ENCODE measurements around the gene LCE1C. TPM values are rescaled to one million over a fixed set of nuclear protein-coding genes. Genes with fewer than 3 reads are reported as not detected.

LCE1C gene
- total and polyA plus RNA-seq, 12 donors, result not detected

DNA sequence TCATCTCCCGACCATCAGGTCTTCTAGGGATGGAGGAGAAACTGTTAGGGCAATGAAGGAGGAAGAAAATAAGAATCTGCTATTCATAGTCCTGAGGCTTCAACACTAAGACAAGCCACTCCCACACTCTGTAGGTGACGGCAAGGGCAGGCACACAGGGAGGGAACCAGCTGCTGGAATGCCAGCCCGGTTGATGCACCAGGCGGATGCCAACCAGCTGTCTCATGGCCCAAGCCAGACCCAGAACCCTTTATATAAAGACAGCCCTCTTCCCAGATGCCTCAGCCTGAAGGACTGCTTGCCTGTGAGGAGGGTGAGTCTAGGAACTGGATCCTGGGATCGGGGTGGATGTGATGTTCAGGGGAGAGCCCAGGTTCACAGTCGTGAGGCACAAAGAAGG, 48.7 kb downstream of the LCE1C start, which contains the start of gene KPRP:
Gene KPRP, plus strand, starts transcription at position 279 of the 400 bp plus-strand sequence. CDS start 1,564 bp downstream, outside the sequence.
- DNase-seq (no peak), ATAC-seq (no peak)
- H3K4me1 ChIP-seq, result no peaks in the 10 kb centered on the region
- H3K9me3 ChIP-seq, result no peaks in the 10 kb centered on the region
- H3K4me3 ChIP-seq, result no peak within 1 kb of the TSS
- intact Hi-C loops (cut with DNase I), result no loop called here
- TF ChIP-seq, protein P1, sequence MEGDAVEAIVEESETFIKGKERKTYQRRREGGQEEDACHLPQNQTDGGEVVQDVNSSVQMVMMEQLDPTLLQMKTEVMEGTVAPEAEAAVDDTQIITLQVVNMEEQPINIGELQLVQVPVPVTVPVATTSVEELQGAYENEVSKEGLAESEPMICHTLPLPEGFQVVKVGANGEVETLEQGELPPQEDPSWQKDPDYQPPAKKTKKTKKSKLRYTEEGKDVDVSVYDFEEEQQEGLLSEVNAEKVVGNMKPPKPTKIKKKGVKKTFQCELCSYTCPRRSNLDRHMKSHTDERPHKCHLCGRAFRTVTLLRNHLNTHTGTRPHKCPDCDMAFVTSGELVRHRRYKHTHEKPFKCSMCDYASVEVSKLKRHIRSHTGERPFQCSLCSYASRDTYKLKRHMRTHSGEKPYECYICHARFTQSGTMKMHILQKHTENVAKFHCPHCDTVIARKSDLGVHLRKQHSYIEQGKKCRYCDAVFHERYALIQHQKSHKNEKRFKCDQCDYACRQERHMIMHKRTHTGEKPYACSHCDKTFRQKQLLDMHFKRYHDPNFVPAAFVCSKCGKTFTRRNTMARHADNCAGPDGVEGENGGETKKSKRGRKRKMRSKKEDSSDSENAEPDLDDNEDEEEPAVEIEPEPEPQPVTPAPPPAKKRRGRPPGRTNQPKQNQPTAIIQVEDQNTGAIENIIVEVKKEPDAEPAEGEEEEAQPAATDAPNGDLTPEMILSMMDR (IDR thresholded peaks at IDR 0.05), result no peak
- H3K27ac ChIP-seq, result no peak within 1 kb of the TSS
- 65 to 68% methylated on average over 6 of the region's 6 CpGs for WGBS, 2 donors
- peaks cover 0 to 6% (median 3%) of the 10 kb centered on the region in 7 donors for H3K27me3 ChIP-seq
- no peaks in the 10 kb centered on the region for H3K36me3 ChIP-seq

DNA sequence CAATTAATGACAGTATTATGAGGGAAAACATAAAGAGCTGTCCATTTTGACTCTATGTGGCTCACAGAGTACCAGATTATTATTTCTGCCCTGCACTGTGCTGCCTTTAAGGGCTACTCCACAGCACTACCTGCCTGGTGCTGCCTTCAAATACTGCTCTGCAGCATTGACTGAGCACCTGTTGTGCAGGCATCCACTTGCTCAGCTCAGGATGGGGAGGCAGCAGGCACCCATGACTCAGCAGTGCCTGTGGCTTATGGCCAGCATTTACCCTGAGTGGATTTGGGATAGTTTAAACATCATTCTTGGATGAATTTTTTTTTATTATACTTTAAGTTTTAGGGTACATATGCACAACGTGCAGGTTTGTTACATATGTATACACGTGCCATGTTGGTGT, 49.6 kb downstream of the LCE1C start:
- WGBS, 2 donors, result 63 to 77% methylated on average over 2 of the region's 2 CpGs
- DNase-seq, result no peak
- H3K4me3 ChIP-seq, result no peak overlapping the region
- H3K36me3 ChIP-seq, result no peaks in the 10 kb centered on the region
- H3K27me3 ChIP-seq, result peaks cover 0 to 10% (median 3%) of the 10 kb centered on the region in 7 donors
- TF ChIP-seq, protein P1 (IDR thresholded peaks at IDR 0.05), result no peak
- no peak for ATAC-seq
- intact Hi-C loops (cut with DNase I), result no loop called here
- no peaks in the 10 kb centered on the region for H3K9me3 ChIP-seq
- no peaks in the 10 kb centered on the region for H3K4me1 ChIP-seq
- no peak overlapping the region for H3K27ac ChIP-seq

Other genes starting within 250 kb of the LCE1C start
- gene LCE3E, start 239.9 kb downstream of the LCE1C start, total RNA-seq, result not detected
- gene LCE3E, start 239.9 kb downstream of the LCE1C start, polyA plus RNA-seq, result not detected
- not detected for gene LCE3D, start 226.1 kb downstream of the LCE1C start, total RNA-seq
- not detected for gene LCE3D, start 226.1 kb downstream of the LCE1C start, polyA plus RNA-seq
- gene LCE3C, start 206.4 kb downstream of the LCE1C start, total RNA-seq, result not detected
- not detected for gene LCE3C, start 206.4 kb downstream of the LCE1C start, polyA plus RNA-seq
- gene LCE3B, start 192.8 kb downstream of the LCE1C start, total RNA-seq, result not detected
- not detected for gene LCE3B, start 192.8 kb downstream of the LCE1C start, polyA plus RNA-seq
- not detected for gene LCE3A, start 183.5 kb downstream of the LCE1C start, total RNA-seq
- gene LCE3A, start 183.5 kb downstream of the LCE1C start, polyA plus RNA-seq, result not detected
- not detected for gene LCE2D, start 143.3 kb downstream of the LCE1C start, total RNA-seq
- not detected for gene LCE2D, start 143.3 kb downstream of the LCE1C start, polyA plus RNA-seq
- gene LCE2C, start 131.4 kb downstream of the LCE1C start, total RNA-seq, result not detected
- gene LCE2C, start 131.4 kb downstream of the LCE1C start, polyA plus RNA-seq, result not detected
- gene LCE2B, start 120.5 kb downstream of the LCE1C start, total RNA-seq, result not detected
- not detected for gene LCE2B, start 120.5 kb downstream of the LCE1C start, polyA plus RNA-seq
- not detected for gene LCE2A, start 108.3 kb downstream of the LCE1C start, total RNA-seq
- gene LCE2A, start 108.3 kb downstream of the LCE1C start, polyA plus RNA-seq, result not detected
- not detected for gene LCE4A, start 98.5 kb downstream of the LCE1C start, total RNA-seq
- not detected for gene LCE4A, start 98.5 kb downstream of the LCE1C start, polyA plus RNA-seq
- not detected for gene KPRP, start 48.6 kb downstream of the LCE1C start, total RNA-seq
- gene KPRP, start 48.6 kb downstream of the LCE1C start, polyA plus RNA-seq, result not detected
- gene LCE1F, start 31.5 kb downstream of the LCE1C start, total RNA-seq, result not detected
- not detected for gene LCE1F, start 31.5 kb downstream of the LCE1C start, polyA plus RNA-seq
- gene LCE1E, start 20.4 kb downstream of the LCE1C start, total RNA-seq, result not detected
- not detected for gene LCE1E, start 20.4 kb downstream of the LCE1C start, polyA plus RNA-seq
- not detected for gene LCE1D, start 9.9 kb downstream of the LCE1C start, total RNA-seq
- gene LCE1D, start 9.9 kb downstream of the LCE1C start, polyA plus RNA-seq, result not detected
- not detected for gene LCE1B, start 5.3 kb upstream of the LCE1C start, total RNA-seq
- gene LCE1B, start 5.3 kb upstream of the LCE1C start, polyA plus RNA-seq, result not detected
- not detected for gene LCE1A, start 20.8 kb upstream of the LCE1C start, total RNA-seq
- gene LCE1A, start 20.8 kb upstream of the LCE1C start, polyA plus RNA-seq, result not detected
- gene LCE6A, start 36.2 kb upstream of the LCE1C start, total RNA-seq, result not detected
- gene LCE6A, start 36.2 kb upstream of the LCE1C start, polyA plus RNA-seq, result not detected
- not detected for gene LCE7A, start 53.3 kb upstream of the LCE1C start, total RNA-seq
- not detected for gene LCE7A, start 53.3 kb upstream of the LCE1C start, polyA plus RNA-seq
- not detected for gene SMCP, start 71.7 kb upstream of the LCE1C start, total RNA-seq
- not detected for gene SMCP, start 71.7 kb upstream of the LCE1C start, polyA plus RNA-seq
- not detected for gene IVL, start 101.9 kb upstream of the LCE1C start, total RNA-seq
- under 1 TPM in 1 of 2 donors, not detected in 1; 0.06 TPM for gene IVL, start 101.9 kb upstream of the LCE1C start, polyA plus RNA-seq
- gene SPRR5, start 140.6 kb upstream of the LCE1C start, total RNA-seq, result not detected
- gene SPRR5, start 140.6 kb upstream of the LCE1C start, polyA plus RNA-seq, result not detected
- gene SPRR4, start 164.0 kb upstream of the LCE1C start, total RNA-seq, result not detected
- gene SPRR4, start 164.0 kb upstream of the LCE1C start, polyA plus RNA-seq, result not detected
- gene SPRR1A, start 177.4 kb upstream of the LCE1C start, total RNA-seq, result not detected
- not detected for gene SPRR1A, start 177.4 kb upstream of the LCE1C start, polyA plus RNA-seq
- not detected for gene SPRR3, start 195.1 kb upstream of the LCE1C start, total RNA-seq
- gene SPRR3, start 195.1 kb upstream of the LCE1C start, polyA plus RNA-seq, result 1 to 10 TPM in 1 of 2 donors, not detected in 1; 2.6 TPM
- gene SPRR1B, start 224.6 kb upstream of the LCE1C start, total RNA-seq, result not detected
- under 1 TPM in 1 of 2 donors, not detected in 1; 0.30 TPM for gene SPRR1B, start 224.6 kb upstream of the LCE1C start, polyA plus RNA-seq
- gene SPRR2D, start 234.5 kb upstream of the LCE1C start, total RNA-seq, result not detected
- under 1 TPM in 1 of 2 donors, not detected in 1; 0.14 TPM for gene SPRR2D, start 234.5 kb upstream of the LCE1C start, polyA plus RNA-seq